K562 (cell line): ENCODE results near the gene CCDC73. TPM values are rescaled to one million over a fixed set of nuclear protein-coding genes. Genes with fewer than 3 reads are reported as not detected.

Experiments
- ATAC-seq: fragments of 200-7000 bp; cut with Tn5 transposase; 3 replicates; pipeline ENCODE4 v1.9.1; 2020; ENCODE audit warnings: moderate library complexity
- BruUV-seq: library from RNA; stranded (reverse); fragments of 400-500 nt; replicated peaks from 2 replicates; lab custom pipeline; 2021; lab: Mats Ljungman, UMichigan
- CTCF ChIA-PET: fragments of 300-600 bp; formaldehyde crosslinking; extraction: SDS; loops from one replicate; lab custom pipeline; 2021; ENCODE audit warnings: low intra/inter-chr PET ratio; lab: Yijun Ruan, JAX
- POLR2A ChIA-PET: fragments of 300-600, 350-650 bp; sonication (Branson Sonifier 250); formaldehyde crosslinking; extraction: SDS; loops from one replicate; lab custom pipeline; 2021; ENCODE audit warnings: antibody characterized with exemption, inconsistent platforms; lab: Yijun Ruan, JAX
- DNase-seq, 4 experiments: peaks; one replicate each; pipeline versions ENCODE4 v3.0.0 to v3.0.0-alpha.2; 2011 to 2018; ENCODE audit warnings: low spot score in 3 of 4, mixed read lengths in 3 of 4; ENCODE audit errors: extremely low read depth in 1 of 4
- FAIRE-seq: peaks from 2 replicates; lab custom pipeline; 2011; peaks lifted over from hg19 to GRCh38; lab: Jason Lieb, UNC
- H2AFZ ChIP-seq: 2 replicates; pipeline ENCODE4 v1.6.0; 2011; ENCODE audit warnings: low read depth, low read length, control low read depth, inconsistent platforms
- H3K27ac ChIP-seq: fragments of 200-600 bp; 3 replicates; pipeline ENCODE4 v1.8.0; 2011; ENCODE audit warnings: low read depth, mild to moderate bottlenecking, control low read depth, inconsistent platforms, low read length, moderate library complexity, mixed read lengths; ENCODE audit errors: extremely low read depth
- H3K27me3 ChIP-seq, 2 experiments: fragments of 300-600 bp in 1 of 2; 2 replicates in 1 of 2; 3 replicates in 1 of 2; pipeline versions ENCODE4 v1.6.0 to v1.8.0; 2011; ENCODE audit warnings: inconsistent platforms in 2 of 2, low read length in 2 of 2, mild to moderate bottlenecking in 1 of 2, mixed read lengths in 1 of 2, moderate library complexity in 1 of 2; ENCODE audit not compliant: control insufficient read depth in 2 of 2, insufficient read depth in 2 of 2
- H3K36me3 ChIP-seq: fragments of 300-600 bp; 3 replicates; pipeline ENCODE4 v1.8.0; 2011; ENCODE audit warnings: mild to moderate bottlenecking, low read length, inconsistent platforms; ENCODE audit not compliant: control insufficient read depth, insufficient read depth
- H3K4me1 ChIP-seq, 2 experiments: fragments of 200-600 bp in 1 of 2; replicated peaks in 1 of 2; 2 replicates in 1 of 2; 3 replicates in 1 of 2; pipeline versions ENCODE4 v1.5.1 to v1.8.0; 2011; ENCODE audit warnings: inconsistent platforms in 2 of 2, low read length in 2 of 2, mild to moderate bottlenecking in 1 of 2, mixed read lengths in 1 of 2, moderate library complexity in 1 of 2; ENCODE audit not compliant: control insufficient read depth in 2 of 2, insufficient read depth in 2 of 2
- H3K4me2 ChIP-seq: 2 replicates; pipeline ENCODE4 v1.6.1; 2011; ENCODE audit warnings: low read length, control low read depth, inconsistent platforms, mixed read lengths; ENCODE audit not compliant: insufficient read depth
- H3K4me3 ChIP-seq: fragments of 200-600 bp; sonication (generic), shearing (Covaris generic); 2 replicates; pipeline ENCODE4 v1.5.1; 2016; ENCODE audit warnings: control low read depth, inconsistent platforms
- H3K79me2 ChIP-seq: fragments of 200-600 bp; 3 replicates; pipeline ENCODE4 v1.8.0; 2011; ENCODE audit warnings: low read length, inconsistent platforms; ENCODE audit not compliant: control insufficient read depth, insufficient read depth
- H3K9ac ChIP-seq, 2 experiments: 2 replicates each; pipeline versions ENCODE4 v1.6.0 to v1.6.1; 2011; ENCODE audit warnings: low read depth in 2 of 2, low read length in 2 of 2, control low read depth in 1 of 2, inconsistent platforms in 1 of 2, mild to moderate bottlenecking in 1 of 2, mixed read lengths in 1 of 2; ENCODE audit not compliant: insufficient read depth in 1 of 2
- H3K9me1 ChIP-seq: one replicate; pipeline ENCODE4 v1.6.0; 2011; ENCODE audit warnings: inconsistent platforms, mild to moderate bottlenecking, low read length, moderate library complexity; ENCODE audit not compliant: control insufficient read depth, insufficient read depth
- H3K9me3 ChIP-seq: replicated peaks from 2 replicates; pipeline ENCODE4 v1.5.1; 2011; ENCODE audit warnings: low read depth, low read length, inconsistent platforms; ENCODE audit not compliant: control insufficient read depth, insufficient read depth
- H4K20me1 ChIP-seq: replicated peaks from 2 replicates; pipeline ENCODE4 v1.6.1; 2011; ENCODE audit warnings: low read length, inconsistent platforms, mixed read lengths; ENCODE audit not compliant: control insufficient read depth, insufficient read depth
- ELF4 ChIP-seq: fragments of 450-650 bp; formaldehyde crosslinking; IDR thresholded peaks from 2 replicates; pipeline ENCODE4 v1.4.0; 2022; ENCODE audit warnings: missing genetic modification characterization
- FOXP4 ChIP-seq: sonication (generic); formaldehyde crosslinking; IDR thresholded peaks from 2 replicates; pipeline ENCODE4 v1.8.0; 2022; ENCODE audit warnings: mild to moderate bottlenecking, missing genetic modification reagents, borderline replicate concordance
- MCM3 ChIP-seq: fragments of 450-650 bp; IDR thresholded peaks from 2 replicates; pipeline ENCODE4 v1.6.1; 2016
- MED1 ChIP-seq: sonication (generic); formaldehyde crosslinking; IDR thresholded peaks from 2 replicates; pipeline ENCODE4 v1.8.1; 2023; ENCODE audit warnings: missing genetic modification reagents, borderline replicate concordance
- MTA2 ChIP-seq: fragments of 450-650 bp; IDR thresholded peaks from 2 replicates; pipeline ENCODE4 v1.6.1; 2016; ENCODE audit warnings: low read depth
- NRF1 ChIP-seq, 2 experiments: fragments of 450-650 bp; IDR thresholded peaks in 1 of 2; conservative IDR thresholded peaks in 1 of 2; 2 replicates each; pipeline ENCODE4 v1.6.1; 2014; ENCODE audit warnings: mild to moderate bottlenecking in 2 of 2
- RBBP5 ChIP-seq: fragments of 200-600 bp; sonication (generic); IDR thresholded peaks from 2 replicates; pipeline ENCODE4 v1.6.1; 2012; ENCODE audit warnings: borderline replicate concordance, mild to moderate bottlenecking, low read length, control low read depth, inconsistent platforms; ENCODE audit not compliant: insufficient read depth, poor library complexity, severe bottlenecking
- RFX7 ChIP-seq: fragments of 250-450 bp; sonication (Bioruptor Pico); IDR thresholded peaks from 2 replicates; pipeline ENCODE4 v1.5.1; 2021; ENCODE audit warnings: mild to moderate bottlenecking
- THAP7 ChIP-seq: fragments of 250-450 bp; sonication (Bioruptor Pico); IDR thresholded peaks from 2 replicates; pipeline ENCODE4 v1.5.0; 2021
- ZNF280B ChIP-seq: fragments of 250-450 bp; sonication (Bioruptor Pico); IDR thresholded peaks from 2 replicates; pipeline ENCODE4 v1.5.1; 2021; ENCODE audit warnings: mild to moderate bottlenecking
- WGBS: fragments of 100-300 bp; shearing (Covaris generic); methylation state at CpG from one replicate; pipeline ENCODE4 v1.1.6; 2016; ENCODE audit warnings: low coverage, mixed read lengths; ENCODE audit not compliant: insufficient coverage; ENCODE audit errors: missing lambda C conversion rate; 5-methylcytosine and 5-hydroxymethylcytosine counted together
- in situ Hi-C: fragments of 300-500 bp; cut with MboI; formaldehyde crosslinking; loops from 4 replicates; pipeline ENCODE4 v1.15.0; 2018; ENCODE audit warnings: inconsistent platforms, mixed read lengths
- intact Hi-C: fragments of 100-400 bp; cut with micrococcal nuclease; formaldehyde crosslinking; loops from 2 replicates; pipeline ENCODE4 v1.14.2; 2022
- polyA plus RNA-seq, 8 experiments: library from polyadenylated mRNA; depleted of rRNA in 4 of 8; stranded (reverse) in 5 of 8; unstranded in 3 of 8; fragments of >200 nt; fragmentation: Nextera tagmentation in 2 of 8; fragmentation: Illumina TruSeq in 1 of 8; extraction: Ambion mirVana in 2 of 8; extraction: Trizol in 1 of 8; gene quantifications; 2 replicates each; pipeline versions ENCODE4 v1.2.1 to v1.2.3, GENCODE V29; 2011 to 2014; ENCODE audit warnings: inconsistent platforms in 1 of 8, missing spikeins in 1 of 8
- total RNA-seq, 7 experiments: library from RNA; depleted of rRNA in 6 of 7; stranded (reverse); fragments of >200 nt in 6 of 7; fragmentation: Illumina TruSeq in 2 of 7; extraction: Trizol in 2 of 7; gene quantifications; 2 replicates each; pipeline versions ENCODE4 v1.2.1 to v1.2.3, GENCODE V29; 2011 to 2021; ENCODE audit warnings: low replicate concordance in 1 of 7

CCDC73 gene
- total and polyA plus RNA-seq, 9 of the 15 experiments (the other 6 are each of a cell fraction or from before 2014, with no cell fraction given), result 0.20 to 0.21 TPM; not detected in 7

- TF ChIP-seq MTA2, result no peak
- TF ChIP-seq FOXP4 (CRISPR knock-in tag), result no peak
- no peak for TF ChIP-seq RFX7 (CRISPR knock-in tag)
- BruUV-seq, result no TSS peak
These were observed 3.5 kb downstream of the CCDC73 start for GRCh38 chr11:32790916-32791315.

GRCh38 chr11:32786811-32787210 lies 7.7 kb downstream of the CCDC73 start:
- intact Hi-C loops (no loop called here), in situ Hi-C loops (loop anchor here (5.0 kb wide), 1 partner anchor 410 kb away; no protein-coding TSS in a partner anchor)
- Histone ChIP-seq H3K9me1 (no peaks in the 10 kb centered on the region), H3K4me3 (no peak overlapping the region), H3K27me3 (peaks cover 0 to 4% of the 10 kb centered on the region in 2 experiments; a peak in 1 of 5 replicates), H3K4me2 (no peak overlapping the region), H3K9ac (no peak overlapping the region), H3K27ac (no peak overlapping the region), H3K9me3 (no peaks in the 10 kb centered on the region), H3K79me2 (no peaks in the 10 kb centered on the region), H3K36me3 (no peaks in the 10 kb centered on the region), H3K4me1 (no peaks in the 10 kb centered on the region), H2AFZ (no peak overlapping the region), H4K20me1 (no peaks in the 10 kb centered on the region)
- no TSS peak for BruUV-seq
- ATAC-seq, result no peak
- ChIA-PET CTCF (no interaction called here), POLR2A (no interaction called here)
- FAIRE-seq, result no peak
- DNase-seq, result no peak
- no peak for TF ChIP-seq RBBP5
- no peak for TF ChIP-seq ELF4 (CRISPR knock-in tag)
- TF ChIP-seq MCM3, result no peak
- TF ChIP-seq NRF1 (conservative IDR thresholded peaks at IDR 0.05 in 1 of 2, IDR thresholded peaks at IDR 0.05 in 1 of 2), result no peak
- TF ChIP-seq MED1, result no peak
- TF ChIP-seq THAP7 (CRISPR knock-in tag), result no peak
- no peak for TF ChIP-seq ZNF280B (CRISPR knock-in tag)

More at GRCh38 chr11:32790916-32791315, 3.5 kb downstream of the CCDC73 start:
- ChIA-PET CTCF (interaction anchor here (0.5 kb wide), 1 partner anchor 405 kb away, joined by 3 read pairs; no protein-coding TSS in a partner anchor), POLR2A (no interaction called here)
- peaks cover 6 to 20% of the 10 kb centered on the region in 2 experiments for H3K27me3 ChIP-seq
- no peaks in the 10 kb centered on the region for H4K20me1 ChIP-seq
- H3K9ac ChIP-seq, result no peak overlapping the region
- H3K36me3 ChIP-seq, result no peaks in the 10 kb centered on the region
- H3K4me2 ChIP-seq, result no peak overlapping the region
- intact Hi-C loops (loop anchor here (5.0 kb wide), 2 partner anchors 39 to 359 kb away; no protein-coding TSS in a partner anchor), in situ Hi-C loops (loop anchor here (5.0 kb wide), 1 partner anchor 469 kb away; no protein-coding TSS in a partner anchor)
- H3K4me1 ChIP-seq, result no peaks in the 10 kb centered on the region; a peak in 1 of 5 replicates
- DNase-seq (no peak), ATAC-seq (no peak), FAIRE-seq (no peak)
- no peak overlapping the region for H3K27ac ChIP-seq
- WGBS, result 6% methylated on average over 1 of the region's 1 CpG
- no peaks in the 10 kb centered on the region for H3K9me1 ChIP-seq
- no peak overlapping the region for H3K4me3 ChIP-seq
- no peak overlapping the region for H2AFZ ChIP-seq
- H3K9me3 ChIP-seq, result no peaks in the 10 kb centered on the region
- H3K79me2 ChIP-seq, result no peaks in the 10 kb centered on the region
